ENCODE data around the gene CDKL1.

GRCh38 chr14:50397390-50398188, 908 bp upstream of the CDKL1 start:
- no peak for TF ChIP-seq CTCF (IDR thresholded peaks at IDR 0.05)
- no peak for TF ChIP-seq POLR2A (IDR thresholded peaks at IDR 0.05; ENCODE audit: low read depth)
